ENCODE results near the gene NBAS.
"Not testable (repeated sequence)": the region's sequence is repeated elsewhere in the genome, so short reads cannot be mapped to it uniquely, and the experiment has no call there.

DNA sequence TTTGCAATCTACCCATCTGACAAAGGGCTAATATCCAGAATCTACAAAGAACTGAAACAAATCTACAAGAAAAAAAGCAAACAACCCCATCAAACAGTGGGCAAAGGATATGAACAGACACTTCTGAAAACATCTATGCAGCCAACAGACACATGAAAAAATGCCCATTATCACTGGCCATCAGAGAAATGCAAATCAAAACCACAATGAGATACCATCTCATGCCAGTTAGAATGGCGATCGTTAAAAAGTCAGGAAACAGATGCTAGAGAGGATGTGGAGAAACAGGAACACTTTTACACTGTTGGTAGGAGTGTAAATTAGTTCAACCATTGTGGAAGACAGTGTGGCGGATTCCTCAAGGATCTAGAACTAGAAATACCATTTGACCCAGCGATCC, 239.7 kb downstream of the NBAS start:
- not testable (repeated sequence) for TF ChIP-seq CTCF (IDR thresholded peaks at IDR 0.05; ENCODE audit: low read depth, low read length); EZH2phosphoT487 (IDR thresholded peaks at IDR 0.05; ENCODE audit: low read depth)
